Bronchial smooth muscle cell (primary cell): Measurements from ENCODE around the gene PPP1R12A. TPM values are rescaled to one million over a fixed set of nuclear protein-coding genes. Genes with fewer than 3 reads are reported as not detected.

Experiments
- total RNA-seq: library from RNA; depleted of rRNA; stranded (reverse); fragments of >200 nt; gene quantifications from 2 replicates; pipeline ENCODE4 v1.2.1, GENCODE V29; 2014

The PPP1R12A gene
- 105 and 111 TPM in 2 replicates for total RNA-seq

GRCh38 chr12:79935021-79935623, at the start of gene PPP1R12A:
TSS of gene PPP1R12A (minus strand) at chr12:79935097. CDS start at chr12:79934931, 166 bp downstream.

Other genes with a start within 250 kb of the PPP1R12A start
- 2.0 and 5.2 TPM in 2 replicates for gene PAWR, start 244.1 kb downstream of the PPP1R12A start, total RNA-seq
- 0.16 and 0.43 TPM in 2 replicates for gene OTOGL, start 164.4 kb upstream of the PPP1R12A start, total RNA-seq